Sigmoid colon (tissue), 4 donors: ENCODE data around the gene NAALAD2.

Experiments used
- EP300 ChIP-seq, 4 donors: sonication (generic); formaldehyde crosslinking; IDR thresholded peaks; one replicate each; pipeline ENCODE4 v1.6.1; 2017; ENCODE audit warnings: antibody characterized with exemption in 4 of 4
- POLR2A ChIP-seq, 2 donors: fragments of 450-650 bp; IDR thresholded peaks; one replicate each; pipeline ENCODE4 v1.6.1; 2016; ENCODE audit warnings: antibody characterized with exemption in 2 of 2, mild to moderate bottlenecking in 2 of 2, moderate library complexity in 2 of 2
- TF ChIP-seq, protein P1 (sequence below), 4 experiments: fragments of 450-650 bp in 3 of 4; fragments of 200-600 bp in 1 of 4; IDR thresholded peaks; one replicate each; pipeline ENCODE4 v1.5.1; 2016 to 2019; ENCODE audit warnings: antibody characterized with exemption in 4 of 4, mild to moderate bottlenecking in 3 of 4, moderate library complexity in 2 of 4

DNA sequence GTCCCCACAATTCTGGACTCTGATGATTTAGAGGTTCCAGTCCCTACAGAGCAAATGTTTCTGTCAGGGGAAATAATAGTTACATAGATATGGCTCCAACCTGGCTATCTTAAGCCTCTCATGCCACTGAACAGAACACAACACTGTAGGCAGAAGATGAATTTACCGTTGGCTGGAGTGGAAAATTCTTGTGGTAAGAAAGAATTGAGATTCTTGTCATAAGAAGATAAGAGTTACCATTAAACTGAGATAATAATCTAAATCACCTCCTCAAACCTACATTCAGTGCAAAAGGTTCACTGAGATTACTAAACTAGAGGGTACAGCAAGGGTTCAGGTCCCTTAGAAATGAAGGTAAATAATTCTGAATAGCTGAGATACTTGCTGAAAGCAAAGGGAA is 10.1 kb upstream of the NAALAD2 start:
- TF ChIP-seq EP300 (IDR thresholded peaks at IDR 0.05), result no peak
- TF ChIP-seq, protein P1, sequence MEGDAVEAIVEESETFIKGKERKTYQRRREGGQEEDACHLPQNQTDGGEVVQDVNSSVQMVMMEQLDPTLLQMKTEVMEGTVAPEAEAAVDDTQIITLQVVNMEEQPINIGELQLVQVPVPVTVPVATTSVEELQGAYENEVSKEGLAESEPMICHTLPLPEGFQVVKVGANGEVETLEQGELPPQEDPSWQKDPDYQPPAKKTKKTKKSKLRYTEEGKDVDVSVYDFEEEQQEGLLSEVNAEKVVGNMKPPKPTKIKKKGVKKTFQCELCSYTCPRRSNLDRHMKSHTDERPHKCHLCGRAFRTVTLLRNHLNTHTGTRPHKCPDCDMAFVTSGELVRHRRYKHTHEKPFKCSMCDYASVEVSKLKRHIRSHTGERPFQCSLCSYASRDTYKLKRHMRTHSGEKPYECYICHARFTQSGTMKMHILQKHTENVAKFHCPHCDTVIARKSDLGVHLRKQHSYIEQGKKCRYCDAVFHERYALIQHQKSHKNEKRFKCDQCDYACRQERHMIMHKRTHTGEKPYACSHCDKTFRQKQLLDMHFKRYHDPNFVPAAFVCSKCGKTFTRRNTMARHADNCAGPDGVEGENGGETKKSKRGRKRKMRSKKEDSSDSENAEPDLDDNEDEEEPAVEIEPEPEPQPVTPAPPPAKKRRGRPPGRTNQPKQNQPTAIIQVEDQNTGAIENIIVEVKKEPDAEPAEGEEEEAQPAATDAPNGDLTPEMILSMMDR (IDR thresholded peaks at IDR 0.05), result no peak
- no peak for TF ChIP-seq POLR2A (IDR thresholded peaks at IDR 0.05)
